ENCODE results near the gene CRACDL.

Gene CRACDL

GRCh38 chr2:98751748-98752147 is 184.3 kb downstream of the CRACDL start:
- no peak for DNase-seq (ENCODE audit: low read depth, low spot score)

GRCh38 chr2:98750593-98751282 is 185.3 kb downstream of the CRACDL start:
- DNase-seq (ENCODE audit: low read depth, low spot score) = no peak

GRCh38 chr2:98749066-98749450 is 187.0 kb downstream of the CRACDL start:
- no peak for DNase-seq (ENCODE audit: low read depth, low spot score)

- no peak for DNase-seq (ENCODE audit: low read depth, low spot score)
Measured at GRCh38 chr2:98748292-98749065, 187.5 kb downstream of the CRACDL start.

GRCh38 chr2:98747888-98748287 is 188.1 kb downstream of the CRACDL start:
- DNase-seq (ENCODE audit: low read depth, low spot score) = no peak

GRCh38 chr2:98746426-98746825 is 189.6 kb downstream of the CRACDL start:
- no peak for DNase-seq (ENCODE audit: low read depth, low spot score)

- no peak for DNase-seq (ENCODE audit: low read depth, low spot score)
Measured at GRCh38 chr2:98744595-98744994, 191.4 kb downstream of the CRACDL start.
